ENCODE measurements around the gene GABRG3. TPM values are rescaled to one million over a fixed set of nuclear protein-coding genes. Genes with fewer than 3 reads are reported as not detected.

The GABRG3 gene
- total RNA-seq, 3 donors from 2014 or later, result not detected

DNA sequence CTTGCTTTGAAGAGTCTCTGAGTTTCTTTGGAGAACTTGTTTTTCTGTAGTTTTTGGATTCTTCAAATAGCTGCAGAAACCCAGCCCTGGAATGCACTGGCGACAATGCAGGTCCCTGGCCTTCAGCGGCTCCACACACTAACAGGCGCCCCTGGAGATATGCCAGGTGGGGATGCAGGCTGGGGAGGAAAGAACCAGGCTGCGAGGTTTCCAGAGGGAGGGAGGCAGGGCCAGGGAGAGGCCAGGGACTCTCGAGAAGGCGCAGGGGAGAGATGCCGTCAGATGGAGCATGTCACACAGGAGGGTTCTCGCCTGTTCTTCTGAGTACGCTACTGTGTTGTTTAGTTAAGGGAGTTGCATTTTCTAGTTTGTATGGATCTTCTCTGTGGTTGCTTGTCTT is 283.1 kb downstream of the GABRG3 start:
- peaks cover 6% of the 10 kb centered on the region for H3K9me3 Mint-ChIP-seq
- no peak overlapping the region for H3K4me3 Mint-ChIP-seq
- H3K27me3 Mint-ChIP-seq (ENCODE audit: low read depth), result no peaks in the 10 kb centered on the region
- no peak for ATAC-seq
- no peaks in the 10 kb centered on the region for H3K36me3 Mint-ChIP-seq (ENCODE audit: insufficient read depth)
- no peak for DNase-seq
- no peaks in the 10 kb centered on the region for H3K4me1 Mint-ChIP-seq (ENCODE audit: low read depth)

DNA sequence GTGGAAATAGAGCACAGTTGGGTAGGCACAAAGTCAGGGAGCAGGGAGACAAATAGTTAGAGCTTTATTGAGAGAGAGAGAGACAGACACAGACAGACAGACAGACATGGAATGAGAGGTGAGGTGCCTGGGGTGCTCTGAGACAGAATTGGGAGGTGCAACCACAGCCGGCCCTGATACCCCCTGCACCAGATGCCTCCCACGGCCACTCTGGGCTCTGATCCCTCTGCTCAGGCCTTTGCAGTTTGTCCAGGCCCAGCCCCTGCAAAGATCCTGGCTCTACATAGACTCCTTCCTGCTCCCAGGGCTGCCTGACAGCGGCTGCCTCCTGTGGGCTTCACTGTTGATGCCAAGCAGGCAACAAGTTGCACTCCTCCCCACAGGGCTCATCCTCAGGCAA is 283.8 kb downstream of the GABRG3 start:
- H3K9me3 Mint-ChIP-seq, result peaks cover 12% of the 10 kb centered on the region
- H3K4me1 Mint-ChIP-seq (ENCODE audit: low read depth), result no peaks in the 10 kb centered on the region
- no peaks in the 10 kb centered on the region for H3K36me3 Mint-ChIP-seq (ENCODE audit: insufficient read depth)
- DNase-seq (no peak), ATAC-seq (no peak)
- H3K4me3 Mint-ChIP-seq, result no peak overlapping the region
- no peaks in the 10 kb centered on the region for H3K27me3 Mint-ChIP-seq (ENCODE audit: low read depth)

DNA sequence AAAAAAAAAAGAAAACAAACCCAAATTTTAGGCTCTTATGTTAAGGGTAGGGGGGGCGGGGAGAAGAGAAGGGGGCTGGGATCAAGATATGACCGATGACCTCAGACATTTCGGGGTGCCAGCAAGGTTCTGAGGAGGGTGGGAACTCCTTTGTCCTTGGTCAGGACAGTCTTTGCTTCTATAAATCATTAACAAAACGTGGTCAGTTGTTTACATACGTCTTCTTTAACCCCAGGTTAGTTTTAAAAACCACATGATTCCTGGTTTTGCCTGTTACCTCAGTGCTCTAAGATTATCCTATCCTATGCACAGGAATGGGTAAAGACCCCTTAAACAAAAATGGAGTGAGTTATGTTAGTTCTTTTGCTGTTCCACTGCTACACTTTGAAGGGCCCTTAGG is 285.5 kb downstream of the GABRG3 start:
- no peak for ATAC-seq
- no peak overlapping the region for H3K4me3 Mint-ChIP-seq

DNA sequence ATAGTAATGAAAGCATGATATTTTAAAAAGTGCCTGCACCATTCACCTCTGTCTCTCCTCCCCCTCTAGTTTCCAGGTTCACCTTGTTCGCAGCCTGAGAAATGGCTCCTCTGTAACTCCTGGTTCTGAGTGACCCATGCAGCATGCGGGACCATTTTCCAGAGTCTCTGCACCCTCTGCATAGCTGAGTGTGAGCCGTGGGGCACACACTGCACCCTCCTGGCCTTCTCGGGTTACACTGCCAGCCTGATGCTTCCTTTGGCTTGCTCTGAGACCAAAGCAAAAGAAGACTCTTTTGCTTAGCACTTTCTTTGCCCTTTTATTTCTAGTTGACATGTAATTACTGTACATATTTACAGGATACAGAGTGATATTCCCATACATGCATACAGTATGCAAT is 287.3 kb downstream of the GABRG3 start:
- Mint-ChIP-seq H3K27me3 (ENCODE audit: low read depth) (no peaks in the 10 kb centered on the region), H3K9me3 (peaks cover 24% of the 10 kb centered on the region), H3K4me3 (no peak overlapping the region), H3K36me3 (ENCODE audit: insufficient read depth) (no peaks in the 10 kb centered on the region), H3K4me1 (ENCODE audit: low read depth) (no peaks in the 10 kb centered on the region)
- DNase-seq (no peak), ATAC-seq (no peak)

More for the DNA sequence above, 285.5 kb downstream of the GABRG3 start:
- no peaks in the 10 kb centered on the region for H3K36me3 Mint-ChIP-seq (ENCODE audit: insufficient read depth)
- H3K9me3 Mint-ChIP-seq, result peaks cover 19% of the 10 kb centered on the region
- no peaks in the 10 kb centered on the region for H3K27me3 Mint-ChIP-seq (ENCODE audit: low read depth)
- no peak for DNase-seq
- H3K4me1 Mint-ChIP-seq (ENCODE audit: low read depth), result no peaks in the 10 kb centered on the region

DNA sequence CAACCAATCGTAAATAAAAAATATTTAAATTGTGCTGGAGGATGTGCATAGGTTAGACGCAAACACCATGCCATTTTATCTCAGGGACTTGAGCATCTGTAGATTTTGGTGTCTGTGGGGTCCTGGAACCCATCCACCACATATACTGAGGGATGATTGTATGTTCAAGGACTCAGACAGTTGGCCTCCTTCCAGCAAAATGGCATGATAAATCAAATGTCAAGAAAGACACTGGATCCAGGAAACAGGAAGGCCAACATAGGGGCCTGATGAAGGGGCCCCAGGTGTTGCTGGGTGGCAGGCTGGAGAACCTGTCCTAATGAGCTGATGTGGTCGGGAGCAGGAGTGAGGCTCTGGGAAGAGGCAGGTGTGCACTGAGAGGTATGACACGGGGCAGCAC is 289.5 kb downstream of the GABRG3 start:
- no peaks in the 10 kb centered on the region for H3K36me3 Mint-ChIP-seq (ENCODE audit: insufficient read depth)
- peaks cover 22% of the 10 kb centered on the region for H3K9me3 Mint-ChIP-seq
- no peaks in the 10 kb centered on the region for H3K4me1 Mint-ChIP-seq (ENCODE audit: low read depth)
- H3K27me3 Mint-ChIP-seq (ENCODE audit: low read depth), result no peaks in the 10 kb centered on the region
- H3K4me3 Mint-ChIP-seq, result no peak overlapping the region
- DNase-seq (no peak), ATAC-seq (no peak)

DNA sequence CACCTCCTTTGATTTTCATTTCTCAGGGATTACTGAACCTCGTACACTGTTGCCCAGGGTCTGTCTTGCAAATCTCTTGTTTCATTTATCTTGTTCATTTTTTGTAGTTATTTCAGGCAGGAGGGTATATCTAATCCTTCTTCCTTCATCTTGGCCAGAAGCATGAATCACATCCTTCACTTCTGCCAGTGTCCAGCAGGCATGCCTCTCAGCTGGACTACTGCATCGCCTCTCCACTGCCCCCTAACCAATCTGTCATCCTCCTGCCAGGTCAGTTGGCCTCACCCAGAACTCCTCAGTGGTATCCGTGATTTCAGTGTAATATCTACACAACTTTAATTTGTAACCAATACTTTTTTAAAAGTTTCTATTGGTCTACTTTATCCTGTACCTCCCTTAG is 297.9 kb downstream of the GABRG3 start:
- ATAC-seq (no peak), DNase-seq (no peak)
- Mint-ChIP-seq H3K4me1 (ENCODE audit: low read depth) (no peaks in the 10 kb centered on the region), H3K4me3 (no peak overlapping the region), H3K27me3 (ENCODE audit: low read depth) (no peaks in the 10 kb centered on the region), H3K9me3 (peaks cover 23% of the 10 kb centered on the region), H3K36me3 (ENCODE audit: insufficient read depth) (no peaks in the 10 kb centered on the region)

DNA sequence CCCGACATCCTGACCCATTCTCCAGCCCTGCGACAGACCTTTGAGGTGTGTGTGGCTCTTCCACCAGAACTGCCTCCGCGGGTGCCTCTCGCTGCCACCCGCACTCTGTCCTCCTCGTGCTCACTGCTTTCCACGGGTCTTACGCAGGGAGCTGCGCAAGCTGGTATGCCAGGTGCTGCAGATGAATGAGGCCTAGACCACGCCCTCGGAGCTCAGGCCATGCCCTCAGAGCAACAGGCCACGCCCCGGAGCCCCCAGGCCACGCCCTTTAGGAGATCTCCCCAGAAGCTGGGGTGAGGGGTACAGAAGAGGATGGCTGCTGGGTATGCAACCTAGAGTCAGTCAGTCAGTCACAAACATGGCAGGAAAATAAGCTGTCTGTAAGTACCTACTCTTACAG is 300.3 kb downstream of the GABRG3 start:
- H3K36me3 Mint-ChIP-seq (ENCODE audit: insufficient read depth), result no peaks in the 10 kb centered on the region
- DNase-seq, result no peak
- peaks cover 23% of the 10 kb centered on the region for H3K9me3 Mint-ChIP-seq
- no peaks in the 10 kb centered on the region for H3K4me1 Mint-ChIP-seq (ENCODE audit: low read depth)
- no peak for ATAC-seq
- no peaks in the 10 kb centered on the region for H3K27me3 Mint-ChIP-seq (ENCODE audit: low read depth)
- no peak overlapping the region for H3K4me3 Mint-ChIP-seq

DNA sequence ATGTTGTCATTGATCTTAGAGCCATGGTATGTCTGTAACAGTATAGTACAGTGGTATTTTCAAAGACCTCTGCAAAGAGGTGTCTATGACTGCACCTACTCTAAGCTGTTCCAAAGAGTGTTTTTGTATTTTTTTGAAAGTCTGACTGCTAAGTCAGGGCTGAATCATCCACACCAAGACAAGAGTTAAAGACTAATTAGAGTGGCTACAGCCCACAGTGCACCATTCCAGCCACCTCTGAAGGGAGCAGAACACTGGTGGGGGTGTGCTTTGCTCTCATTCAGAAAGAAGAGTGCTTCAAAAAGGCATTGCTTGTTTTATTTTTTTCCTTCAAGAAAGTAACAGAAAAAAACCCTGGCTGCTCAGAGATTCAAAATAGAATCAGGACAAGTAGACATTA is 301.4 kb downstream of the GABRG3 start:
- Mint-ChIP-seq H3K9me3 (peaks cover 16% of the 10 kb centered on the region), H3K4me1 (ENCODE audit: low read depth) (no peaks in the 10 kb centered on the region), H3K27me3 (ENCODE audit: low read depth) (no peaks in the 10 kb centered on the region), H3K36me3 (ENCODE audit: insufficient read depth) (no peaks in the 10 kb centered on the region), H3K4me3 (no peak overlapping the region)
- DNase-seq (no peak), ATAC-seq (no peak)

DNA sequence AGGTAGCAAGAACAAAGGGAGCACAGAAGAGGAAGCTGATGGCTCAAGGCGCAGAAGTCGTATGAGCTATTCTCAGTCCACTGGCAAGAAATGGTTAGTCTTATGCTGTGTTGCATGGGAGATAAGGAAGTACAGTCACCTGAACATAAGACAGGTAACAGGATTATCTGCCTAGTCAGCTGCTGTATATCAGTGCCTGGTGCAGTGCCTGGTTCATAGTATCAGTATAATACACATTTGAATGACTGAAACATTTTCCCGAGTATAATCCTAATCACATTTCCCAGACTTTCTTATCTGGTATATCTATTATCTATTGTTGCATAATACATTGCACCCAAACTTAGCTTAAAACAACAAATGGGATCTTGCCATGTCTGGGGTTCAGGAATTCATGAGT is 302.5 kb downstream of the GABRG3 start:
- Mint-ChIP-seq H3K27me3 (ENCODE audit: low read depth) (no peaks in the 10 kb centered on the region), H3K9me3 (peaks cover 16% of the 10 kb centered on the region), H3K4me3 (no peak overlapping the region), H3K4me1 (ENCODE audit: low read depth) (no peaks in the 10 kb centered on the region), H3K36me3 (ENCODE audit: insufficient read depth) (no peaks in the 10 kb centered on the region)
- ATAC-seq, result no peak
- DNase-seq, result no peak

DNA sequence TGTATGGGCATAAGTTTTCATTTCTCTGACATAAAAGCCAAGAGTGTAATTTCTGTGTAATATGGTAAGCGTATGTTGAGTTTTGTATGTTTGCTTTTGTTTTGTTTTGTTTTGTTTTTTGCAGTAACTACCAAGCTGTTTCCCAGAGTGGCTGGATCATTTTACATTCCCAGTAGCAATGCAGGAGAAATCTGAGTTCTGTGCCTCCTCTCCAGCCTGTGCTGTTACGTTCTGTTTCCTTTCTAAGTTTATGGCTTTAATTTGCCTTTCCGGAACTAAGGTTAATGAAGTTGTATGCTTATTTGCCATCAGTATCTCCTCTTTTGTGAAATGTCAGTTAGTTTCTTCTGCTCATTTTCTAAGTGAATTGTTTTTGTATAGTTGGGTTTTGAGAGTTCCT is 307.8 kb downstream of the GABRG3 start:
- ATAC-seq (no peak), DNase-seq (no peak)
- Mint-ChIP-seq H3K27me3 (ENCODE audit: low read depth) (no peaks in the 10 kb centered on the region), H3K4me3 (no peak overlapping the region), H3K36me3 (ENCODE audit: insufficient read depth) (no peaks in the 10 kb centered on the region), H3K9me3 (peaks cover 8% of the 10 kb centered on the region), H3K4me1 (ENCODE audit: low read depth) (no peaks in the 10 kb centered on the region)

DNA sequence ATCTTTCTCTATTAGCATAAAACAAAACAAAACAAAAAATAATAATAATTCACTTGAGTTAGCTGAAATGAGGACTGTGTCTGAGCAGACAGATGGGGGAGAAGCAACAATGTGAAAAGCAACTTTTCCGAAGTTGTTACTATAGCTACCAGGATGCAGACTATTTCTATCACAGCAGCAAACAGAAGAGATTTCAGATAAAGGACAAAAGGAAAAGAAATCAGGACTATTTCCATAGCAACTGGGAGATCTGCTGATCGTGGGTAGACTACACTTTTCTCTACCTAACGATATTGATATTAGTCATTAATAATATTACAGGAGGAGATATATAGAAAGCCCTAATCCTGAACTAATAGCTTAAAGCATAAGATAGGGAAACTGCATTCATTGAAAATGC is 321.7 kb downstream of the GABRG3 start:
- Mint-ChIP-seq H3K36me3 (ENCODE audit: insufficient read depth) (no peaks in the 10 kb centered on the region), H3K9me3 (peaks cover 13% of the 10 kb centered on the region), H3K27me3 (ENCODE audit: low read depth) (no peaks in the 10 kb centered on the region), H3K4me3 (no peak overlapping the region), H3K4me1 (ENCODE audit: low read depth) (no peaks in the 10 kb centered on the region)
- DNase-seq (no peak), ATAC-seq (no peak)

DNA sequence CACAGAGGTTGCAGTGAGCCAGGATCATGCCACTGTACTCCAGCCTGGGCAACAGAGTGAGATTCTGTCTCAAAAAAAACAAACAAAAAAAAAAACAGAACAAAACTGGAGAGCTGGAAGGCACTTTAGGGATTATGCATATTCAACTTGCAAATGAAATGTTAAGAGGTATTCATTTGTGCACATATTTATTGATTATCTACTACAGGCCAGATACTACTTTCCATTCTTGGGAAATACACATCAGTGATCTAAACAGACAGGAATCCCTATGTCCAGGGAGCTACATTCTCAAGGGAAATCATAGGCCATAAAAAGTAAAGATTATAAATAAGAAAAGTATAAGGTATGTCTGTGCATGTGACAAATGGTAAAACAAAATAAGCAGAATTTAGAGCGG is 322.6 kb downstream of the GABRG3 start:
- no peak overlapping the region for H3K4me3 Mint-ChIP-seq
- H3K4me1 Mint-ChIP-seq (ENCODE audit: low read depth), result no peaks in the 10 kb centered on the region
- DNase-seq (no peak), ATAC-seq (no peak)
- H3K36me3 Mint-ChIP-seq (ENCODE audit: insufficient read depth), result no peaks in the 10 kb centered on the region
- no peaks in the 10 kb centered on the region for H3K27me3 Mint-ChIP-seq (ENCODE audit: low read depth)
- H3K9me3 Mint-ChIP-seq, result peaks cover 13% of the 10 kb centered on the region

DNA sequence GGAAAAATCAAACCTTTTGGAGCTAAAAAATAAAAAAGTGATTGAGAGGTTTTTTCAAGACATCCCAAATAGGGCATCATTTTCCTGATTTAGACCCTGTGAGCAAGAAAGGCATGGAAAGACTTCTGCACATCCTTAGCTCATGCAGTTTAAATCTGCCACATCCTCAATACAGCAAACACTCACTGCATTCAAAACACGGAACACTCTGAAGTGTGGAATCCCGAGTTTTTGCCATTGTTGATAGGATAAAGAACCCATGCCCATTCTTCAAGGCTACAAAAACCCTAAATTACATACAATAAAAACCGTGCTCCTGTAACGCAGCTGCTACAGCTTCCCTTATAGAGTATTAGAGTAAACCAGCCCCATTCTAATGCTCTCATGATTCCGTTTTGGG is 346.8 kb downstream of the GABRG3 start:
- Mint-ChIP-seq H3K9me3 (peaks cover 8% of the 10 kb centered on the region), H3K4me3 (no peak overlapping the region), H3K27me3 (ENCODE audit: low read depth) (no peaks in the 10 kb centered on the region), H3K4me1 (ENCODE audit: low read depth) (no peaks in the 10 kb centered on the region), H3K36me3 (ENCODE audit: insufficient read depth) (no peaks in the 10 kb centered on the region)
- no peak for DNase-seq
- no peak for ATAC-seq

DNA sequence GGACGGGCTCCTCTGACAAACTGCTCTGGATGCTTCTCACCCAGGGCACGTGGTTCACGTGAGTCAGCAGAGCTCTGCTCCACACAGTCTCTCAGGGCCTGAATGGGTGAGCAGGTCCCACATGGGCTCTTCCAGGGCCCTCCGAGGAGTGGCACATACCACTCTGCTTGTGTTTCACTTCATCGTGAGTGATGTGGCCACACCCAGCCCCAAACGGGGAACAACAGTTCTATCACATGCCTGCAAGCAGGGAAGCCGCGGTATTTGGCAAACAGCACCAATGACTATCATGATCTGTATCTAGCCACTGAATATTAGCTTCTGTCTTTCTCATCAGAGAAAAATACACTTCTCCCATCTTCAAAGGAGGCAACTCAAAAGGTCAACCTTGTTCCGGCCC is 352.8 kb downstream of the GABRG3 start:
- no peak for ATAC-seq
- DNase-seq, result no peak
- H3K9me3 Mint-ChIP-seq, result peaks cover 14% of the 10 kb centered on the region
- no peaks in the 10 kb centered on the region for H3K4me1 Mint-ChIP-seq (ENCODE audit: low read depth)
- no peaks in the 10 kb centered on the region for H3K27me3 Mint-ChIP-seq (ENCODE audit: low read depth)
- no peaks in the 10 kb centered on the region for H3K36me3 Mint-ChIP-seq (ENCODE audit: insufficient read depth)
- no peak overlapping the region for H3K4me3 Mint-ChIP-seq

DNA sequence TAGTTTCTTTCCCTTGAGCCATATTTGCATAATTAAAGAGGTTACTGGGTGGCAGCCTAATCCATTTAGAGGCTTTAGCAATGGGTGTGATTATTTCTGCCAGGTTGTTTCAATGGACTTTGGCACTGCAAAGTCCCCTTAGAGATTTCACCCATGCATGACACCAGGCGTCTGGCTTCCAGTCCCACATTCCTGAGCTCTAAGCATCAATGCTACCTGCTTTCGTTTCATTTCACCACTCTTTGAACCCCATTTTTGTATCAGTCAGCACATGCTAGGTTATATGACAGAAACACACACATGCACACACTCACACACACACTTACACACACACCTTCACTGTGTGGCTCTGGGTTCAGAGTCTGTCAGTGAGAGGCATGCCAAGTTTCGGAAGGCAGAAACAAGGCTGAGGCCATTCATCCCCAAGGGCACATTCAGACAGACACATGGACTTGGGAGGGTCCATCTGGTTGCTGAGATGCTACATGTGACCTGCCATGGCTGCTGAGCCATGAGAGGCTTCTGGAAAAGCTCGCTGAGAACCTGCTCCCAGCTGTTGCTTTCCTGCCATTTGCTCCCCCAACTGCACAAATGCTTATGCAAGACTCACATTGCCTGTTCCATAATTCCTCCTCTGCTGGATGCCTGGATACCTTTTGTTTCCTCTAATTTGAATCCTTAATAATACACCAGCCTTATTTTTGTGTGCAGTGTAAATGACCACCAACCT is 354.1 kb downstream of the GABRG3 start:
- peaks cover 8% of the 10 kb centered on the region for H3K9me3 Mint-ChIP-seq
- no peak for ATAC-seq
- DNase-seq, result no peak
- H3K4me3 Mint-ChIP-seq, result no peak overlapping the region
- no peaks in the 10 kb centered on the region for H3K27me3 Mint-ChIP-seq (ENCODE audit: low read depth)
- no peaks in the 10 kb centered on the region for H3K36me3 Mint-ChIP-seq (ENCODE audit: insufficient read depth)
- no peaks in the 10 kb centered on the region for H3K4me1 Mint-ChIP-seq (ENCODE audit: low read depth)

All from activated T-cell treated with anti-CD3 and anti-CD28 coated beads, Interleukin-2, amount 50 U/mL, for 4 hours (primary cell).